ENCODE data around the gene PELI3. TPM values are rescaled to one million over a fixed set of nuclear protein-coding genes. Genes with fewer than 3 reads are reported as not detected.

The PELI3 gene
- total RNA-seq, 4 donors from 2014 or later, result 14.4 to 26.4 (median 20.4) TPM

GRCh38 chr11:66448523-66448922, 18.2 kb upstream of the PELI3 start:
- Histone ChIP-seq H3K9me3 (peaks cover 0 to 6% (median 0%) of the 10 kb centered on the region in 4 donors), H3K4me1 (no peaks in the 10 kb centered on the region), H3K27me3 (no peaks in the 10 kb centered on the region), H3K36me3 (no peaks in the 10 kb centered on the region), H3K4me3 (no peak overlapping the region), H3K27ac (no peak overlapping the region)
- TF ChIP-seq, protein P1, sequence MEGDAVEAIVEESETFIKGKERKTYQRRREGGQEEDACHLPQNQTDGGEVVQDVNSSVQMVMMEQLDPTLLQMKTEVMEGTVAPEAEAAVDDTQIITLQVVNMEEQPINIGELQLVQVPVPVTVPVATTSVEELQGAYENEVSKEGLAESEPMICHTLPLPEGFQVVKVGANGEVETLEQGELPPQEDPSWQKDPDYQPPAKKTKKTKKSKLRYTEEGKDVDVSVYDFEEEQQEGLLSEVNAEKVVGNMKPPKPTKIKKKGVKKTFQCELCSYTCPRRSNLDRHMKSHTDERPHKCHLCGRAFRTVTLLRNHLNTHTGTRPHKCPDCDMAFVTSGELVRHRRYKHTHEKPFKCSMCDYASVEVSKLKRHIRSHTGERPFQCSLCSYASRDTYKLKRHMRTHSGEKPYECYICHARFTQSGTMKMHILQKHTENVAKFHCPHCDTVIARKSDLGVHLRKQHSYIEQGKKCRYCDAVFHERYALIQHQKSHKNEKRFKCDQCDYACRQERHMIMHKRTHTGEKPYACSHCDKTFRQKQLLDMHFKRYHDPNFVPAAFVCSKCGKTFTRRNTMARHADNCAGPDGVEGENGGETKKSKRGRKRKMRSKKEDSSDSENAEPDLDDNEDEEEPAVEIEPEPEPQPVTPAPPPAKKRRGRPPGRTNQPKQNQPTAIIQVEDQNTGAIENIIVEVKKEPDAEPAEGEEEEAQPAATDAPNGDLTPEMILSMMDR (IDR thresholded peaks at IDR 0.05), result no peak
- TF ChIP-seq POLR2A (IDR thresholded peaks at IDR 0.05) (no peak), EP300 (IDR thresholded peaks at IDR 0.05) (no peak)
- WGBS, 2 donors, result 75 to 78% methylated on average over 4 of the region's 4 CpGs
- DNase-seq (ENCODE audit: low spot score in 2 of 2), result no peak

GRCh38 chr11:66450560-66450959, 16.1 kb upstream of the PELI3 start:
- Histone ChIP-seq H3K4me1 (no peaks in the 10 kb centered on the region), H3K36me3 (no peaks in the 10 kb centered on the region), H3K27me3 (no peaks in the 10 kb centered on the region), H3K4me3 (no peak overlapping the region), H3K9me3 (no peaks in the 10 kb centered on the region), H3K27ac (no peak overlapping the region)
- DNase-seq (ENCODE audit: low spot score in 2 of 2), result no peak
- 54 to 55% methylated on average over 4 of the region's 4 CpGs for WGBS, 2 donors
- TF ChIP-seq EP300 (IDR thresholded peaks at IDR 0.05), result no peak
- TF ChIP-seq, protein P1 (IDR thresholded peaks at IDR 0.05), result no peak
- no peak for TF ChIP-seq POLR2A (IDR thresholded peaks at IDR 0.05)

DNA sequence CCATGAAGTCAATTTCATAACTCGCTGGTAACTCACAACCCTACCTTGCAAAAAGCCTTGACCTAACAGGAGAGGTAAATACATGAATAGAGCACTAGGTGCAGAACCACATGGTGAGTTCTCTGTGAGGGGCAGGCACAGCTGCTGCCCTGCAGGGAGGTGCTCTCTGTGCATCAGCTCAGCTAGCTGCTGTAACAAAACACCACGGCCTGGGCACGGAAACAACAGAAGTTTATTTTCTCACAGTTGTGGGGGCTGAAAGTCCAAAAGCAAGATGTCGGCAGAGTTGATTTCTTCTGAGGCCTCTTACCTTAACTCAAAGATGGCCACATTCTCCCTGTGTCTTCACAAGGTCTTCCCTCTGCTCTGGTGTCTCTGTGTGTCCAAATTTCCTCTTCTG, 15.0 kb upstream of the PELI3 start:
- TF ChIP-seq POLR2A (IDR thresholded peaks at IDR 0.05), result no peak
- no peak for TF ChIP-seq EP300 (IDR thresholded peaks at IDR 0.05)
- TF ChIP-seq, protein P1 (IDR thresholded peaks at IDR 0.05), result no peak
- Histone ChIP-seq H3K27ac (no peak overlapping the region), H3K27me3 (no peaks in the 10 kb centered on the region), H3K4me3 (no peak overlapping the region), H3K36me3 (no peaks in the 10 kb centered on the region), H3K9me3 (no peaks in the 10 kb centered on the region), H3K4me1 (no peaks in the 10 kb centered on the region)
- WGBS, 2 donors, result 86 to 88% methylated on average over 4 of the region's 4 CpGs
- DNase-seq (ENCODE audit: low spot score in 2 of 2), result no peak

- Histone ChIP-seq H3K27ac (no peak overlapping the region), H3K27me3 (no peaks in the 10 kb centered on the region), H3K4me1 (no peaks in the 10 kb centered on the region), H3K9me3 (no peaks in the 10 kb centered on the region), H3K36me3 (no peaks in the 10 kb centered on the region), H3K4me3 (no peak overlapping the region)
- DNase-seq (ENCODE audit: low spot score in 2 of 2), result no peak
- no peak for TF ChIP-seq EP300 (IDR thresholded peaks at IDR 0.05)
- TF ChIP-seq POLR2A (IDR thresholded peaks at IDR 0.05), result no peak
- TF ChIP-seq, protein P1 (IDR thresholded peaks at IDR 0.05), result no peak
- WGBS, 2 donors, result 38 to 41% methylated on average over 6 of the region's 6 CpGs
Observed at GRCh38 chr11:66454247-66454646, 12.5 kb upstream of the PELI3 start.

DNA sequence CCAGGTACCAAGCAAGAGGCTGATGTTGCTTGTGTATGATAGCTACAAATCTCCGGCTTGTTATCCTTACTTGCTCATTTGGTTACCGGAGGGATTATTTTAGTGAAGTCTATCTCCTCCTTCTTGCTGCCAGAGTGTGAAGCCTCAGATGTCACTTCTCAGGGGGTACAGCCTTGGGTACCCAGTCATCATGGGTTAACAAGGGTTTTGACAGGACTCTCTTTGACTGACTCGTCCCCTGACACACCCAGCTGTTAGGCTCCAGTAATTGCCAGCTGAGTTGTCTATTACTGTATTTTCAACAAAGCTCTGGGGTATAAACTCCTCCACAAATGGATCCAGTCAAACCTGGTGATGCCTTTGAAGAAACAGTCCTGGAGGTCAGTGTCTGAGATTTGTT, 11.9 kb upstream of the PELI3 start:
- no peak for TF ChIP-seq EP300 (IDR thresholded peaks at IDR 0.05)
- no peak for TF ChIP-seq POLR2A (IDR thresholded peaks at IDR 0.05)
- TF ChIP-seq, protein P1 (IDR thresholded peaks at IDR 0.05), result no peak
- Histone ChIP-seq H3K4me3 (no peak overlapping the region), H3K9me3 (no peaks in the 10 kb centered on the region), H3K4me1 (no peaks in the 10 kb centered on the region), H3K36me3 (no peaks in the 10 kb centered on the region), H3K27ac (no peak overlapping the region), H3K27me3 (no peaks in the 10 kb centered on the region)
- WGBS, 2 donors, result 55 to 60% methylated on average over 3 of the region's 3 CpGs
- no peak for DNase-seq (ENCODE audit: low spot score in 2 of 2)
